Measurements from ENCODE around the gene TMEM18. TPM values are rescaled to one million over a fixed set of nuclear protein-coding genes. Genes with fewer than 3 reads are reported as not detected.
A peak's percentile ranks its signal among the peaks of the same experiment; 100 is the strongest.

TMEM18 gene
- total RNA-seq, 1 experiment from 2014 or later: 19.0 TPM

DNA sequence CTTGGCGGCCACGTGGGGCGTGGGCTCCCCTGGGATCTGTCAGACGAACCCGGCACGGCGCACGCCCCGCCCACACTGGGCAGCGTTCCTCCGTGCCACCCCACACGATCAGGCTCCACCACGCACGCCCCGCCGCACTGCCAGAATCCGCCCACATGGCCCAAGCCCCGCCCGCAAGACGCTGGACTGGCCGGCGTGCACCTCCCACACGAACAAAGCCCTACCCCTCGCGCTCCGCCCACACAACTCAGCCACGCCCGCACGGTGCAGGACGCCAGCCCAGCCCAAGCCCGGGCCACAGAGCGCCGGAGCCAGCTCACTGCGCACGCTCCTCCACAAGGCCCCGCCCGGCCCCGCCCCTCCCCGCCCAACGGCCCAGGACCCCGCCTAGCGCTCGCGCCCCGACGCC is 555 bp downstream of the TMEM18 start:
- Mint-ChIP-seq H3K27ac (ENCODE audit: unreplicated experiment) (peak overlapping the region; percentile 90), H3K9me3 (ENCODE audit: low read depth, unreplicated experiment) (peaks cover 3% of the 10 kb centered on the region), H3K4me1 (ENCODE audit: low read depth, unreplicated experiment) (peaks cover 20% of the 10 kb centered on the region), H3K36me3 (ENCODE audit: insufficient read depth, unreplicated experiment) (peaks cover 28% of the 10 kb centered on the region), H3K4me3 (ENCODE audit: low read depth, unreplicated experiment) (peak overlapping the region; percentile 98), H3K27me3 (ENCODE audit: unreplicated experiment) (no peaks in the 10 kb centered on the region)
- no TSS peak for BruUV-seq (replicated peaks)
- TF ChIP-seq, protein P1, sequence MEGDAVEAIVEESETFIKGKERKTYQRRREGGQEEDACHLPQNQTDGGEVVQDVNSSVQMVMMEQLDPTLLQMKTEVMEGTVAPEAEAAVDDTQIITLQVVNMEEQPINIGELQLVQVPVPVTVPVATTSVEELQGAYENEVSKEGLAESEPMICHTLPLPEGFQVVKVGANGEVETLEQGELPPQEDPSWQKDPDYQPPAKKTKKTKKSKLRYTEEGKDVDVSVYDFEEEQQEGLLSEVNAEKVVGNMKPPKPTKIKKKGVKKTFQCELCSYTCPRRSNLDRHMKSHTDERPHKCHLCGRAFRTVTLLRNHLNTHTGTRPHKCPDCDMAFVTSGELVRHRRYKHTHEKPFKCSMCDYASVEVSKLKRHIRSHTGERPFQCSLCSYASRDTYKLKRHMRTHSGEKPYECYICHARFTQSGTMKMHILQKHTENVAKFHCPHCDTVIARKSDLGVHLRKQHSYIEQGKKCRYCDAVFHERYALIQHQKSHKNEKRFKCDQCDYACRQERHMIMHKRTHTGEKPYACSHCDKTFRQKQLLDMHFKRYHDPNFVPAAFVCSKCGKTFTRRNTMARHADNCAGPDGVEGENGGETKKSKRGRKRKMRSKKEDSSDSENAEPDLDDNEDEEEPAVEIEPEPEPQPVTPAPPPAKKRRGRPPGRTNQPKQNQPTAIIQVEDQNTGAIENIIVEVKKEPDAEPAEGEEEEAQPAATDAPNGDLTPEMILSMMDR (IDR thresholded peaks at IDR 0.05; ENCODE audit: unreplicated experiment): no peak
- CTCF ChIA-PET: interaction anchor here (1.0 to 1.1 kb wide), 3 partner anchors 10 to 874 kb away, joined by 3 to 6 read pairs (median 3); no protein-coding TSS in a partner anchor
- intact Hi-C loops (cut with micrococcal nuclease; ENCODE audit: unreplicated experiment): no loop called here
- DNase-seq: peak; percentile 99

DNA sequence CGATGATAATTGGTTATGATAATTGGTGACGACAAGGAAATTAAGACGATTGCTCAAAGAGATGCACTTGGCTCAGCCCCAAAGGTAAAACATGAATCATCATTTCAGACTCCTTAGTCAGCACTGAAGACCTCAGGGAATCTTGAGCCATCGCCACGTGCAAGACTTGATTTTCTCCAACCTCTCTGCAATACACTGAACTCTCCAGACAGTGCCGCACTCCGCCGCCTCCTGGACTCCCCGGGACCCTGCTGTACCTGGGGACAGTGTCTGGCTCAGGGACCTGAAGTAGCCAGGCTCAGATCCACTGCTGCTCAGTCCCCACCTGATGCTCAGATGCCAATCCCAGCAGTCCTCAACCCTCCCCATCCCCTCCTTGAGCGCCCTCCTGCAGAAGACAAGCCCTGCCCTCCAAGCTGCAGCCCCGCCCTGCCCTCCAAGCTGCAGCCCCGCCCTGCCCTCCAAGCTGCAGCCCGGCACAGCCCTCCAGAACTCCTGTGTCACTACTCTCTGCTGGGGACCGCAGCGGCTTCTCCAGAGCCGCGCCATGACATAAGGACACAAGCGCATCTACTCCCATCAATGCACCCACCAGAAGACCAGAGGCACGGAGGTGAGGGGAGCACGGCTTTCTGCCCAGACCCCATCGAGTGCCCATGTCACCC is 1.1 kb downstream of the TMEM18 start:
- H3K27ac Mint-ChIP-seq (ENCODE audit: unreplicated experiment): peak overlapping the region; percentile 90
- H3K9me3 Mint-ChIP-seq (ENCODE audit: low read depth, unreplicated experiment): peaks cover under 1% of the 10 kb centered on the region
- H3K27me3 Mint-ChIP-seq (ENCODE audit: unreplicated experiment): no peaks in the 10 kb centered on the region
- H3K36me3 Mint-ChIP-seq (ENCODE audit: insufficient read depth, unreplicated experiment): peaks cover 28% of the 10 kb centered on the region
- peak; percentile 52 for DNase-seq
- TF ChIP-seq, protein P1 (IDR thresholded peaks at IDR 0.05; ENCODE audit: unreplicated experiment): no peak
- peaks cover 20% of the 10 kb centered on the region for H3K4me1 Mint-ChIP-seq (ENCODE audit: low read depth, unreplicated experiment)
- CTCF ChIA-PET: interaction anchor here (1.0 to 1.1 kb wide), 3 partner anchors 9 to 875 kb away, joined by 3 to 6 read pairs (median 3); no protein-coding TSS in a partner anchor
- no TSS peak for BruUV-seq (replicated peaks)
- intact Hi-C loops (cut with micrococcal nuclease; ENCODE audit: unreplicated experiment): no loop called here
- H3K4me3 Mint-ChIP-seq (ENCODE audit: low read depth, unreplicated experiment): peak overlapping the region; percentile 98

DNA sequence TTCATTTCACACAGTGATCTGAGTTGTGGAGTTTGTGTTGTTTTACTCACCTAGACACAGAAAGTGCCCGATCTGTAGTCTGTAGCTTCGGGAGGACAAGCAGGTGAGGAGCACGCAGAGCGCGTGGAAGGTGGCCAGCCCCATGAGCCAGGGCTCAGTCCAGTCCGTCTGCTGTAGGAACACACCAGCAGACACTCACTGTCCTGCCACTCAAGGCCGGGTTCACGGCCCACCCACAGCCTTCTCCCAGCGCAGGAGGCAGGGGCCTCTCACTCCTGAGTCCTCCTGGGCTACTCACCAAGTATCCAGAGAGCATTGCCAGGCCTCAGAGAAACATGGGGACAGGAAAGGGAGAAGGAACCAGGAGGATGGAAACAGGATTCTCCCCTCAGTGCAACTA is 1.7 kb downstream of the TMEM18 start:
- no peak for DNase-seq
- CTCF ChIA-PET: no interaction called here
- Mint-ChIP-seq H3K36me3 (ENCODE audit: insufficient read depth, unreplicated experiment) (peaks cover 32% of the 10 kb centered on the region), H3K9me3 (ENCODE audit: low read depth, unreplicated experiment) (no peaks in the 10 kb centered on the region), H3K27ac (ENCODE audit: unreplicated experiment) (no peak overlapping the region), H3K27me3 (ENCODE audit: unreplicated experiment) (no peaks in the 10 kb centered on the region), H3K4me1 (ENCODE audit: low read depth, unreplicated experiment) (peaks cover 20% of the 10 kb centered on the region), H3K4me3 (ENCODE audit: low read depth, unreplicated experiment) (peak overlapping the region; percentile 98)
- BruUV-seq (replicated peaks): no TSS peak
- intact Hi-C loops (cut with micrococcal nuclease; ENCODE audit: unreplicated experiment): no loop called here
- TF ChIP-seq, protein P1 (IDR thresholded peaks at IDR 0.05; ENCODE audit: unreplicated experiment): no peak

DNA sequence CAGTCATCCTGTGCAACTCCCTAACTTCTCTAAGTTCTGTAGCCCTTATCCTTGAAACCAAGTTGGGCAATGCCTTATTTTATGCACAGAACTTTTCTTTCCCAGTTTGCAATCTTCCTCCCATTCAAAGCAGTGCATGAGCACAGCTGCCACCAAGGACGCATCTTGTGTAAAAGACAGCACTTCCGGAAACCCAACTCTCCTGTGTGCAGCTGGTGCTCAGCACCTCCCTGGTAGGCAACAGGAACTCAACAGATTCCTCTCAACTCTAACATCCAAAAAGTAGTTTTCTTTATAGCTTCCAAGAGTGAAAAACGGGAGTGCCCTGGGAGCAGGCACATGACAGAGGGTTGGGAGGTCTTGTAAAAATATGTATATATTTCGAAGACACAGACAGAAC is 2.2 kb downstream of the TMEM18 start:
- Mint-ChIP-seq H3K36me3 (ENCODE audit: insufficient read depth, unreplicated experiment) (peaks cover 36% of the 10 kb centered on the region), H3K27me3 (ENCODE audit: unreplicated experiment) (no peaks in the 10 kb centered on the region), H3K4me1 (ENCODE audit: low read depth, unreplicated experiment) (peaks cover 20% of the 10 kb centered on the region), H3K4me3 (ENCODE audit: low read depth, unreplicated experiment) (no peak overlapping the region), H3K9me3 (ENCODE audit: low read depth, unreplicated experiment) (no peaks in the 10 kb centered on the region), H3K27ac (ENCODE audit: unreplicated experiment) (no peak overlapping the region)
- TF ChIP-seq, protein P1 (IDR thresholded peaks at IDR 0.05; ENCODE audit: unreplicated experiment): no peak
- TSS peak; percentile 42 for BruUV-seq (replicated peaks)
- no peak for DNase-seq
- CTCF ChIA-PET: no interaction called here
- intact Hi-C loops (cut with micrococcal nuclease; ENCODE audit: unreplicated experiment): no loop called here

Measured in Calu3 (cell line).